GM19023 (cell line): ENCODE measurements around the gene RBM4B.

Source experiments
- ATAC-seq: cut with Tn5 transposase; IDR thresholded peaks from one replicate; pipeline ENCODE4 v1.9.1; 2021; ENCODE audit warnings: mild to moderate bottlenecking, moderate library complexity; ENCODE audit not compliant: unreplicated experiment

RBM4B gene

GRCh38 chr11:66688561-66689534 is 11.2 kb upstream of the RBM4B start:
- ATAC-seq = no peak

- ATAC-seq = no peak
Measured at GRCh38 chr11:66687831-66688281, 10.2 kb upstream of the RBM4B start.

DNA sequence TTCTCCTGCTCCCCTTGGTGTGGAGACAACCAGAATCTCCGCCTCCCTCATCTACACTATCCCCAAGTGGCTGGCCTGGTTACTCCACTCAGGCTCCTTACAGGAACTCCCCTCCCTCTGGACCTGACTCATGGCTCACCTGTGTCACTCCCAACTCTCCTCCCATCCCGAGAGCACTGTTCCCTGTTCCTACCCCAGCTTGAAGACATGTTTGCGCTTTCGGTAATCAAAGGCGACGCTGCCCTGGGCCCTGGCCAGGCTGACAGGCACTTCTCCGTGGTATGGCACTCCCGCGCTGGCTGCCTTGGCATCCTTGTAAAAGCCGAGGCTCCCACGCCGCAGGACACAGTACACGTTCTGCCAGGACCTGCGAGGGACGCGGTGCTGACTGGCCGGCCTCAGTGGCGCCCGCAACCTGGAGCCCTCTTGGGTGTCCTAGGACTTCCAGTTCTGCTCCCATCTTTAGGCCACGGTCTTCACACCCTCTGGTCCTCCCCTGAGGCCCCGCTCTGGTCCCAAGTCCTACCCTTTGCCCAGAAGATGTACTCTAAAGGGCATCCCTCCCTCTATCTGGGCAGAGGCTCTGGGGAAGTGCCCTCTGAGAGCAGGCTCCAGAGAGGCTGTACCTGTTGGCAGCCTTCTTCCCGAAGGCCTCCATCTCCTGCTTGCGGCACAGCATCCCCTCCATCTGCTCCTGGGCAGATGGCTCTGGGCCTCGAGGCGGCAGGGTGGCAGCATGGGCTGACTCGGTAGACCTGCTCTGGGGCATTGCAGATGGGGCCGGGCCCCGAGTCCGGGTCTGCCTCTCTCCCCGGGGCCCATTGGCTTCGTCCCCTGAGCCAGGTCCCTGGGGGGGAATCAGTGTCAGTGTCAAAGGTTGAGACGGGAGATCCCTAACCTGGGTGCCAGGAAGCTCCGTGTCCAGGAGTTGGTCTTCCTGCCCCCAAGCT is 9.4 kb upstream of the RBM4B start:
- ATAC-seq = no peak

DNA sequence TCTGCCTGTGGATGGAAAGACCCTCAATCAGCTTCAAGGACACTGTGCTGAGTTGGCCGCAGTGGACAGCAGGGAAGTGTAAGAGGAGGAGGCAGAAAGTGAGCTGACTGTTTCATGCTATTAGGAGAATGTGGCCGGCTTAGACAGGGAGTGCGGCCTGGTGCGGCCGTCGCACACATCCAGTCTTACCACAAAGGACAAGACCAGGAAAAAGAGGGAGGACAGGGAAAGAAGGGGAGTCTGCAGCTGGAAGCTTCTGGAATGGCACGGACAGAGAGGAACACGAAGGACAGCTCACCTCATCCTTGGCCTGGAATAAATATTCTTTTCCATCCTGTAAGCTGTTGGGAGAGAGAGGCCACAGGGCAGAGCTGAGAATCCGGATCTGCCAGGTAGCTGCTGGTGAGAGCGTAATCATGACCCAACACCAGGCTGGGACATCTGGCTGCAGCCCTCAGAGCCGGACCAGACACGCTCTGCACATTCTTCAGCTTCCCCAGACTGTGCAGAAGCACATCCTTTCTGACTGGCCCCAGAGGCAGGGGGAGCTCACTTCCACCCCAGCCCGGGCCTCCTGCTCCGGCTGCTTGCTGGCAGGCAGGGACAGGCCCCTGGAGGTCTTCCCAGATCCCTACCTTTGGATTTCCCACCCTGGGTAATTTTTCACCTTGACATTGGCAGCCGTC is 8.6 kb upstream of the RBM4B start:
- ATAC-seq = no peak

GRCh38 chr11:66685276-66686099 is 7.8 kb upstream of the RBM4B start:
- no peak for ATAC-seq

DNA sequence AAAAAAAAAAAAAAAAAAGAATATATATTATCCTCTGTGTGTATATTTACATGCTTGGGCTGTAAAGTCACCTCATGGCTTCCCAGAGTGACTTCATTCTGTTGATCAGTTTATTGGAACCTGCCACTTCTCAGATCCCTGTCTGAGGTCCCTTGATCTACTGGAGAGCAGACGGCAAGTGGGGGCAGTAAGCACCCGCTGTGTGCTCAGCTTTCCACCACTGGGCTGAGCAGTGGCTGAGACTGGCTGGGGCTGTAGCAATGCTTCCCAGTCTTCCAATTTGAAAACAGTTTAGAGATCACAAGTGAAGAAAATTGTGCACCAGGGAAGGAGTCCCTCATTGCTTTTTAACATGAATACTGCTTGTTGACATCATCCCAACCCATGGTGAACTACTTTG is 6.9 kb upstream of the RBM4B start:
- no peak for ATAC-seq

GRCh38 chr11:66683877-66684276 is 6.2 kb upstream of the RBM4B start:
- ATAC-seq = no peak

GRCh38 chr11:66680966-66681645 is 3.4 kb upstream of the RBM4B start:
- no peak for ATAC-seq

DNA sequence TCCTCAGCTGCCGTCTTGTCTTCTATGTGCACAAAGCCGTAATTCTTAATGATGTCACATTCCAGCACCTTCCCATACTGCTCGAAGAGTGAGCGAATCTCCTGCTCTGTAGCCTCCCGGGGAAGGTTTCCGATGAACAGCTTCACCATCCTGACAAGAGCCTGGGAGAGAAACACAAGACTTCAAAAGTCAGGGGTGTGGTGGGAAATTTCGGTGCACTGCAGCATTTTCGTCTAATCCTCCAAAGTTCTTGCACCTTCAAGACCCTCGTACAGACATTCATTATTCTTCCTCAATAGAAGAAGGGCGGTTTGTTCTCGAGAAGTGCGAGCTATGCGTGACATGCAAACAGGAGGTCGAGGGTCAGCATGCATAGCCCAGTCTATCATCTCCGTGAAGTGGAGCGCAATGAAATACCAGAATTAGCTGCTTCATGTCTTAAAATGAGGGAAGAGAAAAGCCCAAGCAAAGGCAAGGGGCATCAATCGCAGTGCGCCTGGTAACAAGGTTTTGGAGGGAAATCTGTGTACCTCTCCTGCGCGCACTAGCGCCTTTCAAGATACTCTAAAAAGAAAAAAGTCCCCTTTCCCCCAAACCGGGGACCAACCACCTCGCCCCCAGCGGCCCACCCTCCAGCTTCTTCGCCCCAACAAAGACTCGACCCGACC is 622 bp downstream of the RBM4B start:
- no peak for ATAC-seq

- no peak for ATAC-seq
Measured at GRCh38 chr11:66676282-66676919, 1.3 kb downstream of the RBM4B start.

- no peak for ATAC-seq
Measured at GRCh38 chr11:66674964-66675602, 2.6 kb downstream of the RBM4B start.

GRCh38 chr11:66670816-66671215 is 6.9 kb downstream of the RBM4B start:
- no peak for ATAC-seq

- no peak for ATAC-seq
Measured at GRCh38 chr11:66665369-66665768, 12.3 kb downstream of the RBM4B start.

DNA sequence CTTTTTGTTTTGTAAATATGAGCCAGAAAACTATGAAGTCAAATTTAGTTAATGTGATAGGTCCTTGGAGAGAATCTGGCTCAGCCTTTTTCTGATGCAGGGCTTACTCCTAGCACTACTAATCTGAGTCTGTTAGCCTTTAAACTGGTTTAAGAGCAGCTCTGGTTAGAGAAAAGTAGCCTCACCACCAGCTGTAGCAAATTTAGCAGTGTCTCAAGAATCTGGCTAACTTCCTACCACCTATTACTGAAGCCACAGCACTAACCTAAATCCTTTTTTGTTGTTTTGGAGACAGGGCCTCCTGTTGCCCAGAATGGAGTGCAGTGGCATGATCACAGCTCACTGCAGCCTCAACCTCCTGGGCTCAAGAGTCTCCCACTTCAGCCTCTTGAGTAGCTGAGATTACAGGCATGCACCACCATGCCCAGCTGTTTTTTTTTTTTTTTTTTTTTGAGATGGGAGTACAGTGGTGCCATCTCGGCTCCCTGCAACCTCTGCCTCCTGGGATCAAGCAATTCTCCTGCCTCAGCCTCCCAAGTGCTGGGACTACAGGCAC is 13.9 kb downstream of the RBM4B start:
- ATAC-seq = no peak

DNA sequence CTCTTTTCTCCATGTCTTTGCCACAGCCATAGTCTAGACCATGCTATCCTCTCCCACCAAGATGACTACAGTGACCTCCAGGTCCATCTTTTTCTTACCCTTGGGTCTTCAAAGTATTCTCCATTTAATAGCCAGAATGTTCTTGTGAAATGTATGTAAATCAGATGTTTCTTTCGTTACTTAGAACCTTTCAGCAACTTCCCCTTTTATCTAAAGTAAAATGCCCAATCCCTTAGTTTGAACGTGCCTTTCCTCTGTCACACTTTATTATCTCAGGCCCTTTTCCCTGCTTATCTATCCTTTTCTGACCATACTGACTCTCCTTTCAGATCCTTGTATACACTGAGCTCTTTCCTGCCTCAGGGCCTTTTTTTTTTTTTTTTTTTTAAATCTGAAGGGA is 17.9 kb downstream of the RBM4B start:
- no peak for ATAC-seq

DNA sequence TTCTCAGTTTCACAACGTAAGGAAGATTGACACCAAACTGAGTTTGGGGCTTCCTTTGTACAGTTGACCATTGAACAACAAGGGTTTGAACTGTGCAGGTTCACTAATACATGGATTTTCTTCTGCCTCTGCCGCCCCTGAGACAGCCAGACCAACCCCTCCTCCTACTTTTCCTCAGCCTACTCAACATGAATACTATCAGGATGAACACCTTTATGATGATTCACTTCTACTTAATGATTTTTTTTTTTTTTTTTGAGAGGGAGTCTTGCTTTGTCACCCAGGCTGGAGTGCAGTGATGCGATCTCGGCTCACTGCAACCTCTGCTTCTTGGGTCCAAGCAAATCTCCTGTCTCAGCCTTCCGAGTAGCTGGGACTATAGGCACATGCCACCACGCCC is 24.6 kb downstream of the RBM4B start:
- no peak for ATAC-seq

DNA sequence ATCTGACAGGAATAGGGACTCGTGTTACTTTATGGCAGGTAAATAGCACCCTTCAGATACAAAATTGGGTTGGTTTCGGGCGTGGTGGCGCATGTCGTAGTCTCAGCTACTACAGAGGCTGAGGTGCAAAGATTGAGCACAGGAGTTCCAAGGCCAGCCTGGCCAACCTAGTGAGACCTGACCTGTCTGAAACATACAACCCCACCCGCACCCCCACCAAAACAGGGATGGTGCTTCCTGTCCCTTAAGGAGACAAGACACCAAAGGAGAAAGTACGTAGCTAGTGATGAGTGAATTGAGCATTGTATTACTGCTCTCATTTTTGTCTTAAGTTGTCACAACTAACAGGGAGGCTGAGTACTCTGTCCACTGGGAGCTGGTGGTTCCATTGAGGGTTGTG is 25.0 kb downstream of the RBM4B start:
- ATAC-seq = no peak

- ATAC-seq = no peak
Measured at GRCh38 chr11:66651016-66651415, 26.7 kb downstream of the RBM4B start.
